GM06990 (cell line): ENCODE results near the gene ADAMTS6.

ENCODE experiments used
- DNase-seq: peaks from one replicate; pipeline ENCODE4 v3.0.0-alpha.2; 2011; ENCODE audit not compliant: insufficient read length; ENCODE audit errors: extremely low read depth
- H3K27me3 ChIP-seq: replicated peaks from 2 replicates; pipeline ENCODE4 v1.6.0; 2011; ENCODE audit warnings: low read length; ENCODE audit not compliant: control insufficient read depth, insufficient read depth
- H3K36me3 ChIP-seq: 2 replicates; pipeline ENCODE4 v1.5.1; 2011; ENCODE audit warnings: low read length; ENCODE audit not compliant: control insufficient read depth, insufficient read depth
- H3K4me3 ChIP-seq: replicated peaks from 2 replicates; pipeline ENCODE4 v1.5.1; 2011; ENCODE audit warnings: low read depth, mild to moderate bottlenecking, control low read depth, low read length
- TF ChIP-seq, protein P1 (sequence below): IDR thresholded peaks from 2 replicates; pipeline ENCODE4 v1.5.1; 2011; ENCODE audit warnings: low read length, control low read depth, mild to moderate bottlenecking, inconsistent platforms; ENCODE audit not compliant: insufficient read depth, poor library complexity, severe bottlenecking

Gene ADAMTS6

DNA sequence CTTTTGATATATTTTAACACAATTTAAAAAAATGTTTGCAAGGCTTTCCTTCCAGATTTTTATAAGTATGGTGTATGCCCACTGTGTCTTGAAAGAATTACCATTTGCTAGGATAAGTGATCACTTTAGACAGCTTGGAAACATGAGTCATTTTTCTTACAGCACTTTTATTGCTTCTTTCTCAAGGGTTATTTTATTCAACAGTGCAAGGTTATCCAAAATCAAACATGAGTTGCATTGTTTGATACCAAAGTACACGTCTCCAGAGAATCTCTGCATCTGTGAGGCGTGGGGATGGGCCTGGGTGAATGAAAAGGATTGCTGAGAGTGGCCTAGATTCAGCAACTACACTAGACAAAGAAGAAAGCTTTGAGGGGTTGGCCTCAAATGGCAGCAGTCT, 329.6 kb downstream of the ADAMTS6 start:
- TF ChIP-seq, protein P1, sequence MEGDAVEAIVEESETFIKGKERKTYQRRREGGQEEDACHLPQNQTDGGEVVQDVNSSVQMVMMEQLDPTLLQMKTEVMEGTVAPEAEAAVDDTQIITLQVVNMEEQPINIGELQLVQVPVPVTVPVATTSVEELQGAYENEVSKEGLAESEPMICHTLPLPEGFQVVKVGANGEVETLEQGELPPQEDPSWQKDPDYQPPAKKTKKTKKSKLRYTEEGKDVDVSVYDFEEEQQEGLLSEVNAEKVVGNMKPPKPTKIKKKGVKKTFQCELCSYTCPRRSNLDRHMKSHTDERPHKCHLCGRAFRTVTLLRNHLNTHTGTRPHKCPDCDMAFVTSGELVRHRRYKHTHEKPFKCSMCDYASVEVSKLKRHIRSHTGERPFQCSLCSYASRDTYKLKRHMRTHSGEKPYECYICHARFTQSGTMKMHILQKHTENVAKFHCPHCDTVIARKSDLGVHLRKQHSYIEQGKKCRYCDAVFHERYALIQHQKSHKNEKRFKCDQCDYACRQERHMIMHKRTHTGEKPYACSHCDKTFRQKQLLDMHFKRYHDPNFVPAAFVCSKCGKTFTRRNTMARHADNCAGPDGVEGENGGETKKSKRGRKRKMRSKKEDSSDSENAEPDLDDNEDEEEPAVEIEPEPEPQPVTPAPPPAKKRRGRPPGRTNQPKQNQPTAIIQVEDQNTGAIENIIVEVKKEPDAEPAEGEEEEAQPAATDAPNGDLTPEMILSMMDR, result no peak
- Histone ChIP-seq H3K27me3 (no peaks in the 10 kb centered on the region), H3K4me3 (no peak overlapping the region), H3K36me3 (no peaks in the 10 kb centered on the region)
- no peak for DNase-seq

DNA sequence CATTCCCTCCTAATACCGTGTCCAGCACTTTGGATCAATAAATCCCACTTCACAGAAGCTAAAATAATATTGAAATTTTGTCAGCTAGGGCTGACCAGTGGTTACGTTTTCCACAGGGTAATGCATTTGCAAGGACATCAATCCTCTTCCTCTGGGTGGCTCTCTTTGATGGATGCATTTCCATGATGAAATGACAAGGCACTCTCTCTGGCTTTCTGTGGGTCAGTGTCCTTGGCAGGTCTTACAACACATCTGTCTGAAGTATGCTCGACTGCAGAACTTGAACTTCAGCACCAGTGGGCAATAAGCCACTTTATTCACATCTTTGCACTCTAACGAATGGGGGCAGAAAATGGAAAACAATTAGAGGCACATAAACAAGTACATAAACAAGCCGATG, 330.1 kb downstream of the ADAMTS6 start:
- H3K4me3 ChIP-seq, result no peak overlapping the region
- TF ChIP-seq, protein P1, result no peak
- no peaks in the 10 kb centered on the region for H3K27me3 ChIP-seq
- DNase-seq, result no peak
- H3K36me3 ChIP-seq, result no peaks in the 10 kb centered on the region

DNA sequence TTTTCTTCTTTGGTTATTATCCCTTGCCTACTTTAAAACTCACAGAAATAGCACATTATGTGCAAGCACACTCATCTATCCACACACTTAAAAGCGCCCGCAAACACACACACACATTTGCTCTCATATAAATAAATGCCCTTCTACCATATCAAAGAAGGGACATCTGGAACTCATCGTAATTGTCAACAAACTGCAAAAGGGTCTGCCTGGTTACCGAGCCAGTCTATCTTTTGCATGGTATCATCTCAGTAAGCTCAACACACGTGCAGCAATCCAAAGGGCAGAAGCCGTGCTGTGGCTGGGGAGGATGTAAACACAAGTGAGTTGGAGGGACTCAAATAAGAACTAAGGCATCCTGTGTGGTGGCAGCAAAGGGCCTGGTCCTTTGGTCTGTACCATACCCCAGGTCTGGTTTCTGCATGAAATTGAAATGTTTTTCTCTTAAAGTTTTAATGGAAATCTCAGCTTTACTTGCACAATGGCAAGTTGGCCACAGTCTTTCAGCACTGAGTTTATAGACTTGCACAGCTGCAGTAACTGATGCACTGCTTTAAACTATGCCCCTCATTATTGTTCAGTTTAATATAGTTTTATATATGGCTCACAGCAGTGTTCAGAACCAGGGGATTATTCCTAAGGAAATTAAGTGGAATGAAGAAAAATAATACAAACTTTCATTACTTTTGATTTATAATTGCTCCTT, 331.0 kb downstream of the ADAMTS6 start:
- TF ChIP-seq, protein P1, result no peak
- DNase-seq, result no peak
- no peaks in the 10 kb centered on the region for H3K36me3 ChIP-seq
- H3K4me3 ChIP-seq, result no peak overlapping the region
- no peaks in the 10 kb centered on the region for H3K27me3 ChIP-seq

DNA sequence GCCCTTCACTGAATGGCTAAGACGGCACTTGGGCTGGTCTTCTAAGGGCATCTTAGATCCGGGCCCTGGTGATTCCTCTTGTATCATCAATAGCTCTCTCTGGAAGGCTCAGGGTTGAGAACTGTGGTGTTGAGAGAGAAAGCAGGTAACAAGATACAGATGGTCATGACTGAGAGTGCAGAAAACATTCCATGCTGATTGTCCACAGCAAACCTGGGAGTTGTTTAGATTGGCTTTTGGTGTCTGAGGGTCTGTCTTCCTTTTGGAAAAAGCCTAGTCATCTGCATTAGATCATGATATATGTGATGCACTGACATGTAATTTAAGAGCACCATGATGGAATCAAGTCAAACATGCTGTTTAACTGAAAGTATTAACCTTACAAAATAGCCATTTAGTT, 331.9 kb downstream of the ADAMTS6 start:
- Histone ChIP-seq H3K4me3 (no peak overlapping the region), H3K36me3 (no peaks in the 10 kb centered on the region), H3K27me3 (no peaks in the 10 kb centered on the region)
- no peak for DNase-seq
- TF ChIP-seq, protein P1, result no peak

GRCh38 chr5:65144136-65144871, 337.4 kb downstream of the ADAMTS6 start:
- no peak for DNase-seq
- TF ChIP-seq, protein P1, result no peak
- no peak overlapping the region for H3K4me3 ChIP-seq
- no peaks in the 10 kb centered on the region for H3K27me3 ChIP-seq
- H3K36me3 ChIP-seq, result no peaks in the 10 kb centered on the region
